Pulmonary artery endothelial cell (primary cell): ENCODE data around the gene CCDC194. TPM values are rescaled to one million over a fixed set of nuclear protein-coding genes. Genes with fewer than 3 reads are reported as not detected.

Experiments used
- DNase-seq: peaks from one replicate; pipeline ENCODE4 v3.0.0-alpha.2; 2011; ENCODE audit warnings: low read depth, low spot score
- total RNA-seq: library from RNA; depleted of rRNA; stranded (reverse); fragments of >200 nt; gene quantifications from 2 replicates; pipeline ENCODE4 v1.2.3, GENCODE V29; 2014

CCDC194 gene, protein sequence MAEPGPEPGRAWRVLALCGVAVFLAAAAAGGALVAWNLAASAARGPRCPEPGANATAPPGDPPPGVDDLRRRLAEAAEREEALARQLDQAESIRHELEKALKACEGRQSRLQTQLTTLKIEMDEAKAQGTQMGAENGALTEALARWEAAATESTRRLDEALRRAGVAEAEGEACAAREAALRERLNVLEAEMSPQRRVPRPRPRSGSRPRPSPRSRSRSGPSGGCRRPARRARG
- 0.13 and 0.63 TPM in 2 replicates for total RNA-seq

GRCh38 chr19:17393914-17394313 is at the start of gene CCDC194:
TSS of gene CCDC194 (minus strand) at chr19:17394196. CDS start at chr19:17394158, 38 bp downstream.
- no peak for DNase-seq

DNA sequence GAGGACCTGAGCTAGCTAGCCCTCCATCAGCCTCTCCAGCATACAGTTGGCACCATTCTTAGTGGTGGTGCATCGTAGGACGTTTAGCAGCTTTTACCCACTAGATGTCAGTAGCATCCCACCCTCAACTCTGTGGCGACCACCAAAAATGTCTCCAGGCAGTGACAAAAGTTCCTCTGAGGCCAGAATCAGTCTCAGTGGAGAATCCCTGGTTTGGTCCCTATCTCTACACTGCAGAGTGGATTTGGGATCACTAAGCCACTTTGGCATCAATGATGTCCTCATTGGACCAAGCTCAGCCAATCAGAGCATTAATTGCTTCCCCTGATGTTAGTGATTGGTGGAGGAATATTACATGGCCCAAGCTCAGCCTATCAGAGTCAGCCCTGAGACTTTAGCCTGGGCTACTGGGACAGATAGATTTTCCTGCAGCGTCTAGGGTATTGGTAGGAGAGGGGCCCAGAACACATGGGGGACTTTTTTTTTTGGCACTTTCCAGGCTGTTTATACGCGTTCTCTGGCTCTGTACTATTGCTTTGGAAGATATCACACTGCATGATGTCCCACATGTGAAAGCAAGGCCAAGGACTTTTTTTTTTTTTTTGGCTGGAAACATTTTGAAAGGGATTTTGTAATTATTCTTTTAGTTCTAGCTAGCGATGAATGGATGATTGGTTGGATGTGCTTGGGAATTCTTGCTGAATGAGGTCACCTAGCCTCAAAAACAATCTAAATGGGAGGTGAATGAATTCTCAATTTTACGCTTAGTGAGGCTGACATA is 47.4 kb upstream of the CCDC194 start:
- DNase-seq: no peak

DNA sequence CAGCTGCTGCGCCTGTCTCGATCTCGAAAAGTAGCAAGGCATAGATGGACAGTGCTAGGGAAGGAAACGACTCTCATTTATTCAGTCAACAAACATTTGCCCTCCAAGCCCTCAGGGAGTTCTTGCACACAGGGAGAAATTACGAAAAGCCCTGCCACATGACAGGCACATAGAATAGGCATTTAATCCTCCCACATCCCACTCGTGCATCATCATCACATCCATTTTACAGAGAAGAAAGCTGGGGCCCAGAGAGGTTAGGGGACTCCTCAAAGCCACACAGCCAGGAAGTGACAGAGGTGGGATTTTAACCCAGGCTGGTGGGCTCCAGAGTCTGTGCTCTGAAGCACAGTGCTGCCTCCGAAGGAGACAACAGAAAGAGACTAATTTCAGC is 42.9 kb upstream of the CCDC194 start:
- DNase-seq: no peak

DNA sequence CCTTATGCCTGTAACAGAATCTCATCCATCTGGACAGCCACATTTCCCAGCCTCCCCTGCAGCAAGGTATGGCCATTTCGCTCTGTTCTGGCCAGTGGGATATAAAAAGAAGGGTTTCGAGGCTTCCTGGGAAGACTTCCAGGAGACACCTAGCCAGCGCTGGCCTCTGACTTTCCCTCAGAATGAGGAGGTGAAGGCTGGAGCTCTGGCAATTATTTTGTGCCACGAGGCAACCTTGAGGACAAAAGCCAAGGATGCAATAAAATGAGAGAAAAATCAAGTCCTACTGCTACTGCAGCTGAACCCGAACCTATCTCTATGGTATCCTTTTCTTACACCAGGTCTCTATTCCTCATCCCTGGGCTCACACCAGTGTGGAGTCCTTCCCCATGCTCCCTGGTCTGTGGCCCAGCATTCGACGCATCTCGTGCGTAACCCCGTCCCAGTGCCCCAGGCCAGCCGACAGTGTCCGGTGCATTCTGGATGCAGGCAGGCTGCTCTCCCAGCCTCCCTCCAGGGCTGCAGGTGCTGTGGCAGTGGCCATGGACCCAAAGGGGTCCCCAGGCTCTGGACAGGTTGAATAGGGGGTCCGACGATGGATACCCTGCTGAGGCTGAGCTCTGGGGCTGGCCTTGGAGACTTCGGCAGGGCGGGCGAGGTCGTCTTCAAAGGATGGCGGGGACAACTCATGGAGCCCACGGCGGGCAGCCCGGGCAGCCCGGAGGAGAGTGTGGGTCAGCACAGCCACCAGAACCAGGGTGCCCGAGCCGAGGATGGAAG is 42.3 kb upstream of the CCDC194 start:
- no peak for DNase-seq

GRCh38 chr19:17435218-17435617 is 41.2 kb upstream of the CCDC194 start:
- no peak for DNase-seq

GRCh38 chr19:17431417-17431816 is 37.4 kb upstream of the CCDC194 start:
- DNase-seq: no peak

DNA sequence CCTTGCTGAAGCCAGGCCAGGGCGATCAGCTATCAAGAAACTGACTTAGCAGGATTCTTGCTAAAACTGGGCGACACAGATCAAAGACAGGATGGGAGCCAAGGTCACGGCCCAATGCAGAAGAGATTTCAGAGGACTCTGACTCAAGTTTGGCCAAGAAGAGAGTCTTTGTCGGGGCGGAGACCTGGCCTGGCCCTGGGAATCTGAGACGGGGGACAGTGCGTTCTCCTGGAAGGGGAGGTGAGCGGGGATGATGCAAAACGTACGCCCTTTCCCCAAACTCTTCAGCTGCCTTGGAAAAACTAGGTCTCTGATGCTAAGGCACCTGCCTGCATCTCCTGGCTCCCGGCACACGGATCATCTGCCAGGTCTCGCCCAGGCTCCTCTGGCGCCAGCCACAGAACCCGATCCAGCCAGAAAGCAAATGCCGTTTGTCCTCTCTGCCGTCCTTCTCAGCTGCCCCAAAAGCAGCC is 35.7 kb upstream of the CCDC194 start:
- DNase-seq: no peak

DNA sequence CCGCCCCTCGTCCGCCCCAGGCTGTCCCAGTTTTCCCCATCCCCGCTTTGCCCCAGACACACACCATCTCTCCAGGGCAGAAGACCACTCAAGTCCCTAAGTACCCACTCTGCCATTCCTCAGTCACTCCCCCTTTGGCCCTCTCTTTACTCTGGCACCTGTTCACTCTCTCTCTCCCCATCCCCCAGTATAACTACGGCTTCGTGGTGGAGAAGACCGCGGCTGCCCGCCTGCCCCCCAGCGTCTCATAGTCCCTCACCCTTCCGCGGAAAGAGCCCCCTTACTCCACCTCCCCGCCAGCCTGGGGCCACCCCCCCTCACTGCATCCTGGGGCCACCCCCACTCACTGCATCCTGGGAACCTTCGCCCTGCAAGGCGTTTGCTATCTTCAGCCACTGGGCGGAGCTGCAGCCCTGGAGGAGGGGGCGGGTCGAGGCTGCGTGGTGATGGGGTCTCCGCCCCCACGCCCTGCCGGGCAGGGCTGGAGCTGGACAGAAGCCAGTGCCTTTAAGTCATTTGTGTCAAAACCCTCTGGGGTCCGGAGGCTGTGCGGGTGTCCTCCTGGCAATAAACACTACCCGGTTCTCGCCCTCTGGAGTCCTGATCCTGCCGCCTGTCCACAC is 30.9 kb upstream of the CCDC194 start:
- DNase-seq: no peak

DNA sequence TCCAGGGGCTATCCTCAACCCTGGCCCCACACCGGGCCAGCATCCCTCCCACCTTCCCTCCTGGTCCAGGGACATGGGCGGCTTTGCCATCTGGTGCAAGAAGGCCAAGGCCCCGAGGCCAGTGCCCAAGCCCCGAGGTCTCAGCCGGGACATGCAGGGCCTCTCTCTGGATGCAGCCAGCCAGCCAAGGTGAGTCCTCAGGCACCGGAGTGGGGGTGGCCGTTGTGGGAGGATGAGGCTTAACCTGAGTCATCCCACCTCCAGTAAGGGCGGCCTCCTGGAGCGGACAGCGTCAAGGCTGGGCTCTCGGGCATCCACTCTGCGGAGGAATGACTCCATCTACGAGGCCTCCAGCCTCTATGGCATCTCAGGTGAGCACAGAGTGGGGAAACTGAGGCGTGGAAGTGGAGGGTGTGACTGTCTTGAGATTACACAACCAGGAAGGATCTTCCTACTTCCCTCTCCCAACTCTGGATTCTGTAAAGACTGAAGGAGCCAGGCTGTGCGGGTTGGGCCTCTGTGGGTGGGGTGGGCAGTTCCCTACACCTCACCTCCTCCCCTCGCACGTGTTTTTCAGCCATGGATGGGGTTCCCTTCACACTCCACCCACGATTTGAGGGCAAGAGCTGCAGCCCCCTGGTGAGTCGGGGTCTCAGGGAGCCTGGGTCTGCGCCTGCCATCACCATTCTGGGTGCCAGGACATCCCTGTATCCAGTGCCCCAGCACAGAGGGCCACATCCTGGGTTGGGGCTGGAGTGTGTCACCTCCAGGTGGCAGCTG is 29.6 kb upstream of the CCDC194 start:
- DNase-seq: no peak

- no peak for DNase-seq
Observed at GRCh38 chr19:17421942-17422341, 27.9 kb upstream of the CCDC194 start.

GRCh38 chr19:17420475-17420924 is 26.5 kb upstream of the CCDC194 start:
- DNase-seq: no peak

DNA sequence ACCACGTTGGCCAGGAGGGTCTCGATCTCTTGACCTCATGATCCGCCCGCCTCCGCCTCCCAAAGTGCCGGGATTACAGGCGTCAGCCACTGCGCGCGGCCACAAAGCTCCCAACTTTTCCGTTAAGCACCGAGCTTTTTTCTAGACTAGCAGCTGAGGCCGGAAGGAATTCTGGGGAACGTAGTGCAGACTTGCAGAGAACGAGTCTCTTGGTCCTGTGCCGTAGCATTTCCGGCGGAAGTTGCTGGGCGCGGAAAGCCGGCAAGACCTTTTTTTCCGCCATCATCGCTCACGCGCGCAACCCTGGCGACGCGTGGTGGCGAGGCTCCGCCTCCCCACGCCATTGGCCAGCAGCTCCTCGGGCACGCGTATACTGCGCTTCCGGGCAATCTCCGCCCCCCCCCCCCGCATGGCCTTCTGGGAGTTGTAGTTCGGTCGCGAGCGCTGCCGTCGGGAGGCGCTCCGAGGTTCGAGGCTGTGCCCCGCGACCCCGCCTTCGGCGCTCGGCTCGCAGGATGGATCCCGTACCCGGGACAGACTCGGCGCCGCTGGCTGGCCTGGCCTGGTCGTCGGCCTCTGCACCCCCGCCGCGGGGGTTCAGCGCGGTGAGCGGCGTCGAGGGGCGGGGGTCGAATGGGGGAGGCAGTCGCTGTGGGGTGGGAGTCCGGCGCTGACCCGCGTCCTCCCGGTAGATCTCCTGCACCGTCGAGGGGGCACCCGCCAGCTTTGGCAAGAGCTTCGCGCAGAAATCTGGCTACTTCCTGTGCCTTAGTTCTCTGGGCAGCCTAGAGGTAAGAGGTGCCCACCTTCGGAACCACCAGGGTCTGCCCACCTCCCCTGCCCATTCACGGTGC is 25.9 kb upstream of the CCDC194 start, which contains the start of gene MVB12A:
Gene MVB12A (plus strand): TSS at position 427 of the 854 bp plus-strand sequence. CDS start 89 bp downstream, at position 516.
- DNase-seq: peak; percentile 96

GRCh38 chr19:17419154-17419620 is 25.2 kb upstream of the CCDC194 start:
- DNase-seq: no peak

DNA sequence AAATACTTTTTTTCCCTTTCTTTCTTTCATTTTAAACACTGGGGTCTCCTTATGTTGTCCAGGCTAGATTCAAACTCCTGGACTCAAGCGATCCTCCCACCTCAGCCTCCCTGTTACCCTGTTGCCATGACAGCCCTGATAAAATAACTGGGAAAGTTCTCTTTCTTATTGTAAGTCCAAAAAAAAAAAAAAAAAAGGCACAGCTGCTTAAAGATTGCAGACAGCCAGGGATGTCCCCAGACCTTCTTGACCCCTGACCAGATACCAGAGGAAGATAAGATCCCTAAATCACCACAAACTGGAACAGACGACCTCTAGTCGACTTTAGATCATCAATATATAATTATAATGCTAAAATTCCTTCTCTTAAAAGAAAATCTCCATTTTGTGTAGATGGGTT is 24.7 kb upstream of the CCDC194 start:
- no peak for DNase-seq

GRCh38 chr19:17415121-17415520 is 21.1 kb upstream of the CCDC194 start:
- DNase-seq: no peak

- no peak for DNase-seq
Observed at GRCh38 chr19:17414097-17414496, 20.1 kb upstream of the CCDC194 start.

- no peak for DNase-seq
Observed at GRCh38 chr19:17411801-17412200, 17.8 kb upstream of the CCDC194 start.

DNA sequence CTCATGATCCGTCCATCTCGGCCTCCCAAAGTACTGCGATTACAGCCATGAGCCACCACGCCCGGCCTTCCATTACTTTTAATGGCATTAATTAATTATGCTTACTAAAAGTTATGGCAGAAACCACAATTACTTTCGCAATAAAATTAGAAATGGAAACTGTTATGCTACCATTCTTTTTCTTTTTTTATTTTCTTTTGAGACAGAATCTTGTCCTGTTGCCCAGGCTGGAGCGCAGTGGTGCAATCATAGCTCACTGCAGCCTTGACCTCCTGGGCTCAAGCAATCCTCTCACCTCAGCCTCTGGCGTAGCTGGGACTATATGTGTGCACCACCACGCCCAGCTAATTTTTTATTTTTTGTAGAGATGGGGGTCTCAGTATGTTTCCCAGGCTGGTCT is 16.0 kb upstream of the CCDC194 start:
- no peak for DNase-seq

DNA sequence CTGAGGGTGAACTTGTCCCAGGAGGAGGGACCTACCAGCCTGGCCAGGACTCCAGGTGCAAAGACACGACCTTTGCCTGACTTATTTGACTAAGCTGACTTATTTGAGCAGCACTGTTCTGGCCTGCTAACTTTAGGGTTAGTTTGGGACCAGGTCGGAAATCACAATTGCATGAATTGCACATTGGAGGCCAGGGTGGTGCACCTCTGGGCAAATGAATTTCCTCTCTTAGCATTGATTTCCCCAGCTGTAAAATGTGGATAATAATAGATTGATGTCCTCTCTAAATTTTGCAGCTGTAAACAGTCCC is 12.8 kb upstream of the CCDC194 start:
- DNase-seq: no peak
